Activated naive CD4-positive, alpha-beta T cell treated with anti-CD3 and anti-CD28 coated beads, Interleukin-2, amount 10 ng/mL, durations not matched to agents 7 days and 5 days (primary cell): ENCODE measurements around the gene CDK13.

ENCODE experiments used
- CTCF ChIA-PET: fragments of 350-600 bp; sonication (Branson Sonifier 250); formaldehyde crosslinking; loops from one replicate; lab custom pipeline; 2021; ENCODE audit warnings: antibody characterized with exemption; lab: Charles Lee
- DNase-seq: peaks from one replicate; pipeline ENCODE4 v3.0.0-alpha.2; 2020
- H3K27ac Mint-ChIP-seq: one replicate; pipeline ENCODE4 v1.8.0; 2021; ENCODE audit warnings: mild to moderate bottlenecking, moderate library complexity, mixed read lengths
- H3K27me3 Mint-ChIP-seq: one replicate; pipeline ENCODE4 v1.8.0; 2021; ENCODE audit warnings: mild to moderate bottlenecking, mixed read lengths
- H3K36me3 Mint-ChIP-seq: one replicate; pipeline ENCODE4 v1.8.0; 2021; ENCODE audit warnings: mixed read lengths
- H3K4me1 Mint-ChIP-seq: one replicate; pipeline ENCODE4 v1.8.0; 2021; ENCODE audit warnings: mixed read lengths
- H3K4me3 Mint-ChIP-seq: one replicate; pipeline ENCODE4 v1.8.0; 2021; ENCODE audit warnings: mild to moderate bottlenecking, moderate library complexity, mixed read lengths
- H3K9me3 Mint-ChIP-seq: one replicate; pipeline ENCODE4 v1.8.0; 2021; ENCODE audit warnings: mixed read lengths

CDK13 gene

DNA sequence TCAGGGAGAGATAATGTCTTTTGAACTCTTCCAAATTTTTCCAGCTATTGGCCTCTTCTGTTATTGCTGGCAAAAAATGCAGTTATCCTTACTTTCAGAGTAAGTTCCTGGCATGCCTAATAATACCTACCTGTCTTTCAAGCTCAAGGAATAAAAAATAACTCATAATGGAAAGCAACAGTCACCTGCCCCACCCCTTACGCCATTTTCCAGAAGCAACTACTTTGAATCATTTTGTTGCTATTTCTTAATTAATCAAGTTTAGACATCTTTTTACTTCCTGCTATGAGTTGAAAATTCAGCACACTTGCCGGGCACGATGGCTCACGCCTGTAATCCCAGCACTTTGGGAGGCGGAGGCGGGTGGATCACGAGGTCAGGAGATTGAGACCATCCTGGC lies 23.0 kb upstream of the CDK13 start:
- Mint-ChIP-seq H3K36me3 (no peaks in the 10 kb centered on the region), H3K27me3 (peaks cover 10% of the 10 kb centered on the region), H3K9me3 (no peaks in the 10 kb centered on the region), H3K4me1 (no peaks in the 10 kb centered on the region), H3K27ac (no peak overlapping the region), H3K4me3 (no peak overlapping the region)
- CTCF ChIA-PET, result no interaction called here
- DNase-seq, result no peak

DNA sequence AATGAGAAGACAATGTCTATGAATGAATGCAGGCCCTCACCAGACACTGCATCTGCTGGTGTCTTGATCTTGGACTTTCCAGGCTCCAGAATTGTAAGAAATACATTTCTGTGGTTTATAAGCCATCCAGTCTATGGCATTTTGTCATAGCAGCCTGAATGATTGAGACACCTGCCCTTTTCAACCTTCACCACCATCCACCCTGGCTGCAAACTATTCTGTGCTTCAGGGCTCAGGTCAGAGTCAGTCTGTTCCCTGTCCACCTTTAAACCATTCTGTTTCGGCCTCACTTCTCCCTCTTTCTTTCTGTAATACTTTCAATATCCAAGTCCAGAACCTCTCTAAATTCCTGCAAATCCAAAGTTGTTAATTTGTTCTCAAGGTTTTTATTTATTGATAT lies 15.9 kb upstream of the CDK13 start:
- no peak overlapping the region for H3K4me3 Mint-ChIP-seq
- no peaks in the 10 kb centered on the region for H3K9me3 Mint-ChIP-seq
- H3K4me1 Mint-ChIP-seq, result no peaks in the 10 kb centered on the region
- CTCF ChIA-PET, result no interaction called here
- peaks cover 4% of the 10 kb centered on the region for H3K27me3 Mint-ChIP-seq
- H3K27ac Mint-ChIP-seq, result no peak overlapping the region
- no peaks in the 10 kb centered on the region for H3K36me3 Mint-ChIP-seq
- no peak for DNase-seq

DNA sequence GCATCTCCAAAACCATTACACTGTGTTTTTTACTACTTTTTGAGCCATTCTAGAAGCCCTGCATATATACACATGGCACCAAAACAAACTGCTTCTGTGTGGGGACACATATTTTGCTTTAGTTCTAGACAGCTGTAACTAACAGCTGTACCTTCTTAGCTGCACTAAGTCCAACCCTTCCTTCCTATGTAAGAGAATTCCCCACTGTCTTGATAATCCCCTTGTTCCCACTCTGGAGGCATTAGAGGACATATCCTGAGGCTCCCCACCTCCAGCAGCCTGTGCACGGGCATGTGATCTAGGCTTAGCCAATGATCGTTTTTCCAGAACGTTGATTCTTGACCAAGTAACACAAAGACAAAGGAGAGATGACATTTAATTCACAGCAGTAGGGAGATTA lies 13.3 kb upstream of the CDK13 start:
- Mint-ChIP-seq H3K36me3 (no peaks in the 10 kb centered on the region), H3K4me1 (no peaks in the 10 kb centered on the region), H3K9me3 (no peaks in the 10 kb centered on the region), H3K27me3 (peaks cover 4% of the 10 kb centered on the region), H3K27ac (no peak overlapping the region), H3K4me3 (no peak overlapping the region)
- no peak for DNase-seq
- CTCF ChIA-PET, result interaction anchor here (0.9 kb wide), 1 partner anchor 40 kb away, joined by 3 read pairs; no protein-coding TSS in a partner anchor

DNA sequence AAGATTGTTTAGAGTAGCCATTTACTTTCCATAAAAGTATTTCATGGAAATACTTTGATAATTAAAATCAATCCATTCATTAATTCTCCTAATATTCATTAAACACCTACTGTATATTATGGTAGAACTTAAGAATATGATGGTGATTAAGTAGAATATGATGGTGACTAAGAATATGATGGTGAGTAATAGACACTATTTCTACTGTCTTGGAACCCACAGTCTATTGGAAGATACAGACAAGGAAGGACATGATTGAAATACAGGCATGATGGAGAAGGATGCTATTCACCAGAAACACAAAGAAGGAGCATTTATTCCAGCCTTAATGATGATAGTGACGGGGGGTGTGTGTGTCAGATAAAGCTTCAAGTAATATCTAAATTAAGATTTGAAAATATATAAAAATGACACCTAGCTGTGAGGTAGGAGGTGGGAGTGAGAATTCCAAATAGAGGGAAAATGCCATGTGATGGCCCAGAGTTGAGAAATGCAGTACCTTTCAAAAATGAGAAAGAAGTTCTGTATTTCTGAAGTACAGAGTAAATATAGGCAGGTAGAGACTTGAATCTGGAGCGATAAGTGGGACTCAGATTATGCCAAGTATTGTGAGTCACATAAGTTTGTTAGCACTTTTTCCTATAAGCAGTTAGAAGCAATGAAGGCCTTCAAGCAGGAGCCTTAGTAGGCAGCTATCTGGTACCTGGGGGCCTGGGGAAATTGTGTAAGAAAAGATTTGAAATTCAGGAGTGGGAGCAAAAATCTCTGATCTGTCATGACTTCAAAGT lies 12.5 kb upstream of the CDK13 start:
- DNase-seq, result no peak
- H3K27ac Mint-ChIP-seq, result no peak overlapping the region
- CTCF ChIA-PET, result interaction anchor here (0.9 kb wide), 1 partner anchor 41 kb away, joined by 3 read pairs; no protein-coding TSS in a partner anchor
- peaks cover 9% of the 10 kb centered on the region for H3K27me3 Mint-ChIP-seq
- no peaks in the 10 kb centered on the region for H3K36me3 Mint-ChIP-seq
- no peak overlapping the region for H3K4me3 Mint-ChIP-seq
- no peaks in the 10 kb centered on the region for H3K9me3 Mint-ChIP-seq
- H3K4me1 Mint-ChIP-seq, result no peaks in the 10 kb centered on the region

DNA sequence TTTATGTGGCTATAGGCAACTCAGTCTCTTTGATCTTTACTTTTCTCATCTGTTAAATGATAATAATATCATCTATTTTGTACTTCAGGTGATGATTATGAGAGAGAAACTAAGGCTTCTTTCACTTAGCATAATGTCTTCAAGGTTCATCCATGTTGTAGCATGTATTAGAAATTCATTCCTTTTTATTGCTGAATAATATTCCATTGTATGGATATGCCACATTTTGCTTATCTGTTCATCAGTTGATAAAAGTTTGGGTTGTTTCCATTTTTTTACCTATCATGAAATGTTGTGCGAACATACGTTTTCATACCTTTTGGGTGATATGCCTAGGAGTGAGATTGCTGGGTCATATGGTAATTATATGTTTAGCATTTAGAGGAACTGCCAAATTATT lies 7.2 kb upstream of the CDK13 start:
- H3K27ac Mint-ChIP-seq, result no peak overlapping the region
- H3K27me3 Mint-ChIP-seq, result peaks cover 13% of the 10 kb centered on the region
- no peaks in the 10 kb centered on the region for H3K9me3 Mint-ChIP-seq
- H3K4me1 Mint-ChIP-seq, result peaks cover 11% of the 10 kb centered on the region
- no peaks in the 10 kb centered on the region for H3K36me3 Mint-ChIP-seq
- CTCF ChIA-PET, result interaction anchor here (0.8 kb wide), 1 partner anchor 12 kb away, joined by 5 read pairs; no protein-coding TSS in a partner anchor
- no peak overlapping the region for H3K4me3 Mint-ChIP-seq
- no peak for DNase-seq

DNA sequence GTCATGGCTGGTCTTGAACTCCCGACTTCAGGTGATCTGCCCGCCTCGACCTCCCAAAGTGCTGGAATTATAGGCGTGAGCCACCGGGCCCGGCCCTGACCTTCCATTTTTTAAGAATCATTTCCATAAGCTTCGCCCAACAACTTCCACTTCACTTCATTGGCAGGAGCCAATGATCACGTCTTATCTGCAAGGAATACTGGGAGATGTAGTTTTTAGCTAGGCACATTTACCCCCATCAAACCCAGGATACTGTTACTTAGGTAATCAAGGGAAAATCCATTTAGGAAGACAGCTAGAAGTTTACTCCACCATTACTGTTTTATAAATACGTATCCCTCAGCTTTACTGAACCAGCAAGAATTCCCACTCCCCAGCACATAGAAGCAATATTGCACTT lies 3.4 kb upstream of the CDK13 start:
- no peak for DNase-seq
- peaks cover 20% of the 10 kb centered on the region for H3K27me3 Mint-ChIP-seq
- H3K27ac Mint-ChIP-seq, result no peak overlapping the region
- CTCF ChIA-PET, result interaction anchor here (1.2 kb wide), 1 partner anchor 366 kb away, joined by 3 read pairs; no protein-coding TSS in a partner anchor
- H3K36me3 Mint-ChIP-seq, result peaks cover 4% of the 10 kb centered on the region
- peaks cover 25% of the 10 kb centered on the region for H3K4me1 Mint-ChIP-seq
- H3K9me3 Mint-ChIP-seq, result no peaks in the 10 kb centered on the region
- H3K4me3 Mint-ChIP-seq, result no peak overlapping the region

DNA sequence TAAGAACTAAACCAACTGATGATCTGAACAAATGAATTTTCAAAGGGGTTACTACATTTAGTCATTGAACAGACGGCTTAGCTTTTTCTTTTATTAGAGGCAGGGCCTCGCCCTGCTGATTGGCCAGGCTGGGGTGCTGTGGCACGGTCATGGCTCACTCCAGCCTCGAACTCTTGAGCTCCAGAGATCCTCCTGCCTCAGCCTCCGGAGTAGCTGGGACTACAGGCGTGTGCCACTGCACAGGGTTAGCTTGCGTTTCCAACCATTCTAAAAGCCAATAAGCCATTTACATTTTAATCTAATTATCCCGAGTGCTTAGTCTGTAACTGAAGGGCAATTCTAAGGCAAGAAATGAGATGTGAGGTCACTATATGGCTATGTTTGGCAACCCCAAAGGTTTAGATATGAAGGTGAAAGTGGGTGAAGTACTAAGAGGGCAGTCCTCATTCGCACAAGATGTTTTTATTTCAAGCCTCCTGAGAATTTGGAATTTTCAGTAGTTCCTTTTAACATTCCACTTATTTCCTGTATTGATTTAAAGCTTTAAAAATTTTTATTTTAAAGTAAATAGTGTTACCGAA lies 1.6 kb upstream of the CDK13 start:
- peaks cover 35% of the 10 kb centered on the region for H3K4me1 Mint-ChIP-seq
- H3K27ac Mint-ChIP-seq, result peak overlapping the region; percentile 100
- no peaks in the 10 kb centered on the region for H3K9me3 Mint-ChIP-seq
- CTCF ChIA-PET, result interaction anchor here (0.6 to 1.7 kb wide), 4 partner anchors 52 to 284 kb away, joined by 3 to 9 read pairs (median 4); no protein-coding TSS in a partner anchor
- peaks cover 16% of the 10 kb centered on the region for H3K36me3 Mint-ChIP-seq
- peaks cover 16% of the 10 kb centered on the region for H3K27me3 Mint-ChIP-seq
- H3K4me3 Mint-ChIP-seq, result peak overlapping the region; percentile 91
- DNase-seq, result no peak

DNA sequence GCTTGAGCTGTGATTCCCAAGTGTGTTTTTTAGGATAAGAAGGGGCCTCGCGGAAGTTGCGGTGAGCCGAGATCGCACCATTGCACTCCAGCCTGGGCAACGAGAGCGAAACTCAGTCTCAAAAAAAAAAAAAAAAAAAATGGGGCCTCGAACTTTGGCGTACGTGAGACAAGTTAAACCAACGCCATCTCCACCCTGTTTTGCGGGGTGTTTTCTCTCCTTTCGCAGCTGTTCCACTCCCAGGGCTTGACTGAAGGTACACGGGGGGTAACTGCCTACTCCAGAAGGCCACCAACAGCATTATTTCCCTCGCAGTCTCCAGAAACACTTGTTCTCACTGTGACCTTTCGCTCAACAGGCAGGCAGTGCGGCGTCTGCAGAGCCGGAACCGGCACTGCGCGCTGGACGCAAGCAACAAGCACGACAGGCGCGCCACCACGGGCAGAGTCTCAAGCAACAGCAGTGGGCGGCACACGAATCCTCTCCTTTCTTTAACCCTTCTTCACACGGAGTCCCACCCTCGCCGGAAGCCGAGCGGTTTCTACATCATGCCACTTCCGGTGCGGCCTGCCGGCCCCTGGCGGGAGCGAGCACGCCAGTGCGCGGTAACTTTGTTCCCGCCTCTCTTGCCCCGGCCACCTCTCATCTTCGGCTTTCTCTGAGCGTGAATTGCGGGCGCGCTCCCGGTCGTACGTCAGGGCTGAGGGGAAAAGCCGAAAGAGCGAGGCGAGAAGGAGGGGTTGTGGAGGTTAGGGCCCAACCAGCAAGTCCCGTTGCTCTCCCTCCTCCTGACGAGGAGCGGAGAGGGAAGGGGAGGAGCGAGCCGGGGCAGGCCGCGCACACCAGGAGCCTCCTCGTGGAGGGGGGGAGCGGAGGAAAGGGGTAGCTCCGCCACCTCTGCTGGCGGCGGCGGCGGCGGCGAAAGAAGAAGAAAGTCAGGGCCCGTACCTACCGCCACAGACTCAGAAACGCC lies 814 bp upstream of the CDK13 start:
- Mint-ChIP-seq H3K4me3 (peak overlapping the region; percentile 91), H3K27me3 (peaks cover 15% of the 10 kb centered on the region), H3K27ac (peak overlapping the region; percentile 100), H3K9me3 (no peaks in the 10 kb centered on the region), H3K4me1 (peaks cover 41% of the 10 kb centered on the region), H3K36me3 (peaks cover 18% of the 10 kb centered on the region)
- DNase-seq, result peak; percentile 99
- CTCF ChIA-PET, result interaction anchor here (0.6 to 3.9 kb wide), 4 partner anchors 98 to 284 kb away, joined by 3 to 23 read pairs (median 4); no protein-coding TSS in a partner anchor

DNA sequence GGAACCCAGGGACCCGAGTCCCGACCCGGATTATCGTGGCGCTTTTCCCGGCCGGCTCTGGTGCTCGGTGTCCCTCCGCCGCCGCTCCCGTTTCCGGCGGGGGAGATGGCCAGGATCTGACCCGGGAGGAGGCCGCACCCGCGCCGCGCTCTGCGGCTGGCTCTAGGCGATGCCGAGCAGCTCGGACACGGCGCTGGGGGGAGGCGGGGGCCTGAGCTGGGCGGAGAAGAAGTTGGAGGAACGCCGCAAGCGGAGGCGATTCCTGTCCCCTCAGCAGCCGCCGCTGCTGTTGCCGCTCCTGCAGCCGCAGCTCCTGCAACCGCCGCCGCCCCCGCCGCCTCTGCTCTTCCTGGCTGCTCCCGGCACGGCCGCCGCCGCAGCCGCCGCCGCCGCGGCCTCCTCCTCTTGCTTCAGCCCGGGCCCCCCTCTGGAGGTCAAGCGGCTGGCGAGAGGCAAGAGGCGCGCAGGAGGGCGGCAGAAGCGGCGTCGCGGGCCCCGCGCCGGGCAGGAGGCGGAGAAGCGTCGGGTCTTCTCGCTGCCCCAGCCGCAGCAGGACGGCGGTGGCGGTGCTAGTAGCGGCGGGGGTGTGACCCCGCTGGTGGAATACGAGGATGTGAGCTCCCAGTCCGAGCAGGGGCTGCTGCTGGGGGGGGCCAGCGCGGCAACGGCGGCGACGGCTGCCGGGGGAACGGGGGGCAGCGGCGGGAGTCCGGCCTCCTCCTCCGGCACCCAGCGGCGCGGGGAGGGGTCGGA lies 593 bp downstream of the CDK13 start:
- DNase-seq, result peak; percentile 55
- peaks cover 12% of the 10 kb centered on the region for H3K27me3 Mint-ChIP-seq

DNA sequence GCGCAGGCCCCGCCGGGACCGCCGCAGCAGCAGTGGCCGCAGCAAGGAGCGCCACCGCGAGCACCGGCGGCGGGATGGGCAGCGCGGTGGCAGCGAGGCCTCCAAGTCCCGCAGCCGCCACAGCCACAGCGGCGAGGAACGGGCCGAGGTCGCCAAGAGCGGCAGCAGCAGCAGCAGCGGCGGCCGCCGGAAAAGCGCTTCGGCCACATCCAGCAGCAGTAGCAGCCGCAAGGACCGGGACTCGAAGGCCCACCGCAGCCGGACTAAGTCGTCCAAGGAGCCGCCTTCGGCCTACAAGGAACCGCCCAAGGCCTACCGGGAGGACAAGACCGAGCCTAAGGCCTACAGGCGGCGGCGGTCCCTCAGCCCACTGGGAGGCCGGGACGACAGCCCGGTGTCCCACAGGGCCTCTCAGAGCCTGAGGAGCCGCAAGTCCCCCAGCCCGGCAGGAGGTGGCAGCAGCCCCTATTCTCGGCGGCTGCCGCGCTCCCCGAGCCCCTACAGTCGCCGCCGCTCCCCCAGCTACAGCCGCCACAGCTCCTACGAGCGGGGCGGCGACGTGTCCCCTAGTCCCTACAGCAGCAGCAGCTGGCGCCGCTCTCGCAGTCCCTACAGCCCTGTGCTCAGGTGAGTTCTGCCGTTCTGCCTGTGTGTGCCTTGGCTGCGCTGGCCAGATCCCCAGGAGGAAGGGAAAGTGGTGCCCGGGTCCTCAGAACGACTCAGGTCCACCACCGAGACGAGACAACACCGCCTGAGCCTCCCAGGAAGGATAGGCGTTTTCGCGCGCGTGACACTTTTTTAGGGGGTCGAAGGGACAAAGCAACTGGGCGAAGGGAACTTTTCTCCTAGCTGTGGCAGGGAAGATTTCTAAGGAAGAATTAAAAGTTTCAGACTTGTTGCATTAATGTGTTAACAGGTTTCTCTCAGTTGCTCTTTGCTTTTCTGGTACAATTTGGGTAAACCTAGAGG lies 1.5 kb downstream of the CDK13 start:
- peak overlapping the region; percentile 91 for H3K4me3 Mint-ChIP-seq
- H3K9me3 Mint-ChIP-seq, result no peaks in the 10 kb centered on the region
- peaks cover 61% of the 10 kb centered on the region for H3K4me1 Mint-ChIP-seq
- CTCF ChIA-PET, result interaction anchor here (1.2 to 3.9 kb wide), 4 partner anchors 55 to 100 kb away, joined by 3 to 23 read pairs (median 5); no protein-coding TSS in a partner anchor
- H3K36me3 Mint-ChIP-seq, result peaks cover 31% of the 10 kb centered on the region
- peak overlapping the region; percentile 94 for H3K27ac Mint-ChIP-seq
- peaks cover 10% of the 10 kb centered on the region for H3K27me3 Mint-ChIP-seq
- DNase-seq, result peak; percentile 76

More for the DNA sequence above, 593 bp downstream of the CDK13 start:
- Mint-ChIP-seq H3K4me3 (peak overlapping the region; percentile 91), H3K27ac (peak overlapping the region; percentile 100), H3K9me3 (no peaks in the 10 kb centered on the region), H3K36me3 (peaks cover 29% of the 10 kb centered on the region), H3K4me1 (peaks cover 55% of the 10 kb centered on the region)
- CTCF ChIA-PET, result interaction anchor here (1.2 to 3.9 kb wide), 3 partner anchors 54 to 101 kb away, joined by 3 to 23 read pairs (median 5); no protein-coding TSS in a partner anchor

DNA sequence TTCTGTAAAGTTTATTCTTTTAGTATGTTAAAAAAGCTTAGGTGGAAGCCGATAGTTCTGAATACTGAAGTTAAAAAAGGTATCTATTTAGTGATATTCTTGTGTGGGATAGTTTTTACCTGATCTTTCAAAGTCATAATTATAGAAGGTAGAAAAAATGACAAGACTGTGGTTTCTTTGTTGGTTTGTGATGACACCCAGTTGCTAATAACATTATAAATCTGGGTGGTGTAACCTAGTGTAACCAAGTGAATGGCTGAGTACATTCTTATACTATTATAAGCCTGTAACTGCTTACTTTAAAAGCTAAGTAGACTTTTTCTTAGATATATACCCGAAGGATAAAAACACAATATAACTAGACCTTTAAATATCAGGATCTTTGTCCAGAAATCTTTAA lies 2.3 kb downstream of the CDK13 start:
- Mint-ChIP-seq H3K36me3 (peaks cover 38% of the 10 kb centered on the region), H3K9me3 (no peaks in the 10 kb centered on the region), H3K27me3 (peaks cover 8% of the 10 kb centered on the region), H3K4me3 (peak overlapping the region; percentile 91), H3K4me1 (peaks cover 64% of the 10 kb centered on the region), H3K27ac (peak overlapping the region; percentile 94)
- no peak for DNase-seq
- CTCF ChIA-PET, result interaction anchor here (1.3 to 3.9 kb wide), 2 partner anchors 95 to 99 kb away, joined by 5 to 23 read pairs; no protein-coding TSS in a partner anchor

DNA sequence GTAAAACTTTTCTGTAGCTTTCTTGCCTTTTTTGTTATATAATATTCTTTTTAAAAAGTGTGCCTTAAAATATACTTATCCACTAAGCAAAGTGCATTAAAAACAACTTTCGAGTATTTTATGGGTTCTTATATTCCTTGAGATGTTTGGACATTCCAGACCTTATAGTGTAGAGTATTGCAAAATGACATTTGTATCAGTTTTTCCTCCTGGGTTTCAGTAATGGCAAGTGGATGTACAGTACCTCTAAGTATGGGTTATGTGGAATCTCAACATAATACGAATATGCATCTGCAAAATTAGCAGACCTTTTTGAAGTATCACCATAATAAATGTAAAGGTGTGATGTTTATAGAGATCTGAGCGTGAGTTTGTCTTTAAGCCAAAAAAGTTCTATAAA lies 2.7 kb downstream of the CDK13 start:
- Mint-ChIP-seq H3K27ac (no peak overlapping the region), H3K27me3 (peaks cover 8% of the 10 kb centered on the region), H3K36me3 (peaks cover 39% of the 10 kb centered on the region), H3K4me1 (peaks cover 61% of the 10 kb centered on the region), H3K4me3 (peak overlapping the region; percentile 91), H3K9me3 (no peaks in the 10 kb centered on the region)
- CTCF ChIA-PET, result interaction anchor here (1.3 to 3.9 kb wide), 2 partner anchors 94 to 98 kb away, joined by 5 to 23 read pairs; no protein-coding TSS in a partner anchor
- DNase-seq, result no peak
